HG03354 (cell line): ENCODE results near the gene TMEM95.

ENCODE experiments used
- ATAC-seq: cut with Tn5 transposase; IDR thresholded peaks from one replicate; pipeline ENCODE4 v1.9.1; 2021; ENCODE audit warnings: mild to moderate bottlenecking; ENCODE audit not compliant: unreplicated experiment, poor library complexity, severe bottlenecking

Gene TMEM95

GRCh38 chr17:7396147-7396546 is 41.2 kb downstream of the TMEM95 start:
- ATAC-seq: no peak

DNA sequence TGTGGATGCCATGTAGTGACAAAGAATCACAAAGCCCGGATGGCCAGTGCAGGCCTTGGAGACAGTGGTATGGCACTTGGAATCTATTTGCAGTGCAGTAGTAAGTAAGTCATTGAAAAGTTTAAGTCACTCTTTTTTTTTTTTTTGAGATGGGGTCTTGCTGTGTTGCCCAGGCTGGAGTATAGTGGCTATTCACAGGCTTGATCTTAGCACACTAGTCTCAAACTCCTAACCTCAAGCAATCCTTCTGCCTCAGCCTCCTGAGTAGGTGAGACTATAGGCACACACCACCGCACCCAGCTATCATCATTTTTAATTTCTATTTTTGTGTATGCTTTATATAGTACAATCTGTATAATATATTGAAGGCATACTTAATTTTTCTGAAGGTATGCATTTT is 43.7 kb downstream of the TMEM95 start:
- ATAC-seq: no peak

DNA sequence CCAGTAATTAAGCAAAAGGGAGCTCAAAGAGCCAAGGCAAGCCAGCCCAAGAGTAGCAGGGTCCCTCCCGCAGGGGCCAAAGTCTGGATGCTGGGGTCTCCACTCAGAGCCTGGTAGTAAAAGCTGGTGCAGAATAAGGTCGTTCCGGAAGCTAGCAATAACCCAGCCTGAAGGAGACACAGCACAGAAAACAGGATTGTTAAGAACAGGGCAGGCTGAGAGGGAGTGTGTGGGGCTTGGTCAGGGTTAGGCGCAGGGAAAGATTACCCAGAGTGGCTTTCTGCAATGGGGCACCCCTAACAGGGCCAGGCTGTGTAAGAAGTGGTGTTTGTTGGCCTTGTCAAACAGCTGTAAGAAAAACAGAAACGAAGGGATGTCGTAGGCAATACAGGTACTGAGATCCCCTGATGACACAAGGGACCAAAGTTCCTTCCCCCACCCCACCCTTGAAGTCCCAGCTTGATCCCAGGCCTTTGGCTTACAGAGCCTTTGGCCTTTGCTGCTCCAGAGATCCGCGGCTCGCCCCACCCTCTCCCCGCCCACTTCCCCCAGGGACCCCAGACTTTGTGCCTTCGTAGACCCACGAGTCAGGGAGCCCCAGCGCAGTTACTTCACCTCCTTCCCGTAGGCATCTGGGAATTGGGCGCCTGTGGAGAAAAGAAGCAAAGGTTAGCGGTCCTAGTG is 48.2 kb downstream of the TMEM95 start:
- no peak for ATAC-seq

DNA sequence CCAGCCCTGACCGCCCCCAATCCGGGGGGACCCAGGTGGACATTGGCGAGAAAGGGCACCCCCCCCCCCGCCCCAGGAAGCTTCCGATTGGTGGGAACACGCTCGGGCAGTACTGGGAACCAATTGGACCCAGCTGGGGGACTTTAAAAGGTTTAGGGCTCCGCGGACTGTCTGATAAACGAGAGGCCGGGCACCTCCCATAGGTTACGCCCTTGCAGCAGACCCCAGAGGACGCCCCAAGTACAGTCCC is 48.7 kb downstream of the TMEM95 start:
- no peak for ATAC-seq

DNA sequence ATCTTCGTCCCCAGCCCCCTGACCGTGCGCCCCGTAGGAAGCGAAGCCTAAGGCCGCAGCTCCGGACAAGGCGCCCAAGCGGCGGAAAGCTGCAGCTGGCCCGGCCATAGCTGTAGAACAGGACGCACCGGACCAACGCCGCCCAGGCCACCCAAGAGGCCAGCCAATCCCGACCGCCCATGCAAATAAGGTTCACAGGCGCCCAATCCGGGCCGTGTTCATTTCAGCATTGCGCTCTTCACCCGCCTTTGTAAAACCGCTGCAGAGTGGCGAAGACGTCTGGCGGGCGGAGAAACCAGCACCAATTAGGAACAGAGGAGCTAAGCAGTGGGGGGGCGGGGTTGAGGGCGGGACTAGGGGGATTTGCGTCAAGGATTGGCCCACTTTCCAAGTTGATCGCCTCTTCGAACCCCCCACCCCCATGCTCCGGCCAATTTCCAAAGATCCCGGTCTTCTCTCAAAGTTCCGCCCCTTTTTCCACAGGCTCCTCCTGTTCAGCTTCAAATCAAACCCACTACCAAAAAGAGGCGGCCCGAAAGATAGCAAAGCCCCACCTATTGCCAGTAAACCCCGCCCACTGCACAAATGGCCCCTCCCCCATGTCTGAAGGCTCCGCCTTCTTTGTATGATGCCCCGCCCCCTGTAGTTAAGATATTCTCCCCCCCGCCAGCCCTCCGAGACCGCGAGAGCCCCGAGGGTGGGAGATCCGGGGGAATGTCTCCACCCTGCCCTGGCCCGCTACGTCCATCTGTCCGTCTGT is 49.2 kb downstream of the TMEM95 start, which contains the start of gene TMEM256:
Gene TMEM256, minus strand, starts transcription at position 121 of the 760 bp plus-strand sequence. Its CDS starts 13 bp downstream, at position 108.
- peak; percentile 95 for ATAC-seq

- ATAC-seq: peak; percentile 8
Observed at GRCh38 chr17:7404737-7405349, 49.9 kb downstream of the TMEM95 start.

DNA sequence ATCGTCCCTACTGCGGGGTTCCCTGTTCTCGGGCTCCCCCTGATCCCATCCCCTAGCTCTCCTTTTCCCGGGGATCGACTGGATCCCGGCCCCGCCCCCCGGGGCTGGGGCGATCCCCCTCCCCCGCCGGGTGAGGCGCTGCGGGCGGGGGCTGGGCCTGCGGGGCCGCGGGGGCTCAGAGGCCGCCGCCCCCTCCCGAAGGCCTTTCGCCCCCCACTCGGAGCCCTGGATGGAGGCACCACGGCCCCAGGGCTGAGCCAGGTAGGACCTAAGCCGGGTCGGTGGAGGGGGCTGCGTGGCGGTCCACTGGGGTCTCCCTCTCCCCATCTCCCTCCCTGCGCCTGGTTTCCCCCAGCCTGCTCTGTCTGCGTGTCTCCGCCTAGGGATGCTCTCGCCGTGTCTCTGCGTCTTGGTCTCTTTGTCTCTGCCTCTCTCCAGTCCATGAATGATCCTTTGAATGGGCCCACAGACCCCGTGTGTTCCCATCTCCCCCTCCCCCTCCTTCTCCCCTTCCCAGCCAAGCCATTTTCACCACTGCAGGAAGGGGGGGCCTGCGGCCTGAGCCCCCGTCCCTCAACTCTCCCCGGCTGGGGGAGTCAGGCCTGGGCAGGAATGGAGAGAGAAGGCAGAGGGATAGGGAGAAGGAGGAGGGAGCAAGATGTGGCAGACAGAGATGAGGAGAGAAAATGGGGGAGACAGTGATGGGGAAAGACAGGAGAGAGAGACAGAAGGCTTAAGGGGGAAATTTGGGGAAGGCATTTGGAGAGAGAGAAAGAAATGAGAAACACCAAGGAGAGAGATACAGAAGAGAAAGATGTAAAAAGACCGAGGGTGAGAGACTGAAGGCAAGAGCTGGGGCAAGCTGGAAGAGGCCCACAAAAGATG is 50.6 kb downstream of the TMEM95 start:
- ATAC-seq: no peak

GRCh38 chr17:7406235-7406825 is 51.4 kb downstream of the TMEM95 start:
- ATAC-seq: no peak
